Liver (tissue), 3 donors: ENCODE results near the gene GBE1.

ENCODE experiments used
- FOXA1 ChIP-seq: IDR thresholded peaks from 2 replicates; pipeline ENCODE4 v1.6.1; 2016; ENCODE audit warnings: antibody characterized with exemption
- GABPA ChIP-seq, 2 donors: IDR thresholded peaks in 1 of 2; conservative IDR thresholded peaks in 1 of 2; 2 replicates each; pipeline ENCODE4 v1.6.1; 2016; ENCODE audit warnings: antibody characterized with exemption in 2 of 2, mild to moderate bottlenecking in 1 of 2, moderate library complexity in 1 of 2
- NR2F2 ChIP-seq: IDR thresholded peaks from 2 replicates; pipeline ENCODE4 v1.6.1; 2016; ENCODE audit warnings: antibody characterized with exemption
- RAD21 ChIP-seq, 2 donors: IDR thresholded peaks; 2 replicates each; pipeline ENCODE4 v1.6.1; 2016; ENCODE audit warnings: antibody characterized with exemption in 2 of 2, mild to moderate bottlenecking in 2 of 2
- TAF1 ChIP-seq: conservative IDR thresholded peaks from 2 replicates; pipeline ENCODE4 v1.6.1; 2016; ENCODE audit warnings: antibody characterized with exemption, mild to moderate bottlenecking
- YY1 ChIP-seq: IDR thresholded peaks from 2 replicates; pipeline ENCODE4 v1.6.1; 2016; ENCODE audit warnings: antibody characterized with exemption, mild to moderate bottlenecking
- TF ChIP-seq, protein P1 (sequence below): fragments of 150-350 bp; IDR thresholded peaks from 2 replicates; pipeline ENCODE4 v1.5.1; 2017; ENCODE audit warnings: improper control_type of control experiment, low read depth, low read length; ENCODE audit not compliant: missing input control
- TF ChIP-seq, protein P2 (sequence below): IDR thresholded peaks from 2 replicates; pipeline ENCODE4 v1.6.1; 2016; ENCODE audit warnings: antibody characterized with exemption
- TF ChIP-seq, protein P3 (sequence below): IDR thresholded peaks from 2 replicates; pipeline ENCODE4 v1.6.1; 2016; ENCODE audit warnings: antibody characterized with exemption
- donor health status: healthy.
- donor health status: healthy.

DNA sequence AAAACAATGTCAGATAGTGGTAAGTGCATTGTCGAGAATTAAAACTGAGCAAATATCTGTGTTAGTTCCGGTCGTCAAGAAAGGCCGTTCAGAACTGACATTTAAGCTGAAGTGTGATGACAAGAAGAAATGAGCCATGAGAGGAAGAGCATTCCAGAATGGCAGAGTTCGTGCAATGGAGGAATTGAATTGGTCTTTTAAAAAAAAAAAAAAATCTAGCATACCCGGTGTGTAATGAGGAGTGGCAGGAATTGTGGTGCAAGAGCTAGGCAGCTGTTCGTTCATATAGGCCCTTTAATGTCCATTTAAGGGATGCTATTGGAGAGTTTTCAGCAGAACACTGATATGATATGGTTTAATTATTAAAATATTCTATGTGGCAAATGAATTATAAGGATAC lies 2.6 kb upstream of the GBE1 start:
- TF ChIP-seq, protein P1, sequence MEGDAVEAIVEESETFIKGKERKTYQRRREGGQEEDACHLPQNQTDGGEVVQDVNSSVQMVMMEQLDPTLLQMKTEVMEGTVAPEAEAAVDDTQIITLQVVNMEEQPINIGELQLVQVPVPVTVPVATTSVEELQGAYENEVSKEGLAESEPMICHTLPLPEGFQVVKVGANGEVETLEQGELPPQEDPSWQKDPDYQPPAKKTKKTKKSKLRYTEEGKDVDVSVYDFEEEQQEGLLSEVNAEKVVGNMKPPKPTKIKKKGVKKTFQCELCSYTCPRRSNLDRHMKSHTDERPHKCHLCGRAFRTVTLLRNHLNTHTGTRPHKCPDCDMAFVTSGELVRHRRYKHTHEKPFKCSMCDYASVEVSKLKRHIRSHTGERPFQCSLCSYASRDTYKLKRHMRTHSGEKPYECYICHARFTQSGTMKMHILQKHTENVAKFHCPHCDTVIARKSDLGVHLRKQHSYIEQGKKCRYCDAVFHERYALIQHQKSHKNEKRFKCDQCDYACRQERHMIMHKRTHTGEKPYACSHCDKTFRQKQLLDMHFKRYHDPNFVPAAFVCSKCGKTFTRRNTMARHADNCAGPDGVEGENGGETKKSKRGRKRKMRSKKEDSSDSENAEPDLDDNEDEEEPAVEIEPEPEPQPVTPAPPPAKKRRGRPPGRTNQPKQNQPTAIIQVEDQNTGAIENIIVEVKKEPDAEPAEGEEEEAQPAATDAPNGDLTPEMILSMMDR: no peak
- TF ChIP-seq, protein P2, sequence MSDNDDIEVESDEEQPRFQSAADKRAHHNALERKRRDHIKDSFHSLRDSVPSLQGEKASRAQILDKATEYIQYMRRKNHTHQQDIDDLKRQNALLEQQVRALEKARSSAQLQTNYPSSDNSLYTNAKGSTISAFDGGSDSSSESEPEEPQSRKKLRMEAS: no peak
- TF ChIP-seq RAD21 (IDR thresholded peaks at IDR 0.05) (no peak), TAF1 (no peak), GABPA (IDR thresholded peaks at IDR 0.05 in 1 of 2, conservative IDR thresholded peaks at IDR 0.05 in 1 of 2) (no peak), FOXA1 (no peak), NR2F2 (no peak), YY1 (no peak)
- TF ChIP-seq, protein P3, sequence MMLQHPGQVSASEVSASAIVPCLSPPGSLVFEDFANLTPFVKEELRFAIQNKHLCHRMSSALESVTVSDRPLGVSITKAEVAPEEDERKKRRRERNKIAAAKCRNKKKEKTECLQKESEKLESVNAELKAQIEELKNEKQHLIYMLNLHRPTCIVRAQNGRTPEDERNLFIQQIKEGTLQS: no peak
